ENCODE data around the gene RCN1. TPM values are rescaled to one million over a fixed set of nuclear protein-coding genes. Genes with fewer than 3 reads are reported as not detected.
"Not testable (repeated sequence)": the region's sequence is repeated elsewhere in the genome, so short reads cannot be mapped to it uniquely, and the experiment has no call there.

Gene RCN1
- total RNA-seq, 1 donor from 2014 or later: 21.2 TPM

GRCh38 chr11:32073644-32074026 is 17.2 kb upstream of the RCN1 start:
- intact Hi-C loops (cut with micrococcal nuclease): no loop called here

DNA sequence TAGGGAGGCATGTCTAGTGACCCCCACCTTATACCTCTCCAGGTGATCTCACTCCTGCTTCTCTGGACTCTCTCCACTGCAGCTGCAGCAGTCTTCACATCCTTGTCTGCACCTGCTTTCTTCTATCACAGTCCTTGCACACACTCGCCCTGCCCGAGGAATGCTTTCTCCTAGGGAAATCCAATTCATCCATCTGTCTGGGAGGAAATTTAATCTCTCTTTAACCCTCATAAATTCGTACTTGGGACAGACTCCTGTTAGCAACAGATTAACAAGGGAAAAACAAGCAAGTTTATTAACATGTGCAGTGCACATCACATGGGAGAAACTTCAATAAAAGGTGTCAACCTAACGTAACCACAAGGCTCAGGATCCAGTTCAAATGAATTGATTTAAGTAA is 11.3 kb upstream of the RCN1 start:
- intact Hi-C loops (cut with micrococcal nuclease): no loop called here

GRCh38 chr11:32080361-32080980 is 10.4 kb upstream of the RCN1 start:
- intact Hi-C loops (cut with micrococcal nuclease): no loop called here

DNA sequence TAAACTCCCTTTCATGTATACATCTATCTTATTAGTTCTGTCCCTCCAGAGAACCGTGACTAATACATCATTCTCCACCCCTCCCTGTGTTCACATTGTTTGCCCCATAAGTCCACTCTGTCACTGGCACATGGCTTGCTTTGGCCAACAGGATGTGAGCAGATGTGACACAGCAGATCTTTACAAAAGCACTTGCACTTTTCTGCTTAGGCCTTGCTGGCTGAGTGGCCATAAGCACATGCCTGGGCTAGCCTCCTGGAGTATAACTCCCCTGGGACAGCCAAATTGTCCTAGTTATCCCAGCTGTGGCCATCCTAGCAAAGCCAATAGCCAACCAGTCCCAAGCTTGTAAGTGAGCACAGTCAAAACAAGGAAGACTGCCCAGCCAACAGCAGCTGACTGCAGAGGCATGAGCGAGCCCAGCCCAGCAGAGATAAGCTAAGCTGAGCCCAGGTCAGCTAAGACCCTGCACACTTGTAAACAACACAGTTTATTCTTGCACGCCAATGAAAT is 9.7 kb upstream of the RCN1 start:
- intact Hi-C loops (cut with micrococcal nuclease): no loop called here

- intact Hi-C loops (cut with micrococcal nuclease): no loop called here
Observed at GRCh38 chr11:32081901-32082300, 9.0 kb upstream of the RCN1 start.

DNA sequence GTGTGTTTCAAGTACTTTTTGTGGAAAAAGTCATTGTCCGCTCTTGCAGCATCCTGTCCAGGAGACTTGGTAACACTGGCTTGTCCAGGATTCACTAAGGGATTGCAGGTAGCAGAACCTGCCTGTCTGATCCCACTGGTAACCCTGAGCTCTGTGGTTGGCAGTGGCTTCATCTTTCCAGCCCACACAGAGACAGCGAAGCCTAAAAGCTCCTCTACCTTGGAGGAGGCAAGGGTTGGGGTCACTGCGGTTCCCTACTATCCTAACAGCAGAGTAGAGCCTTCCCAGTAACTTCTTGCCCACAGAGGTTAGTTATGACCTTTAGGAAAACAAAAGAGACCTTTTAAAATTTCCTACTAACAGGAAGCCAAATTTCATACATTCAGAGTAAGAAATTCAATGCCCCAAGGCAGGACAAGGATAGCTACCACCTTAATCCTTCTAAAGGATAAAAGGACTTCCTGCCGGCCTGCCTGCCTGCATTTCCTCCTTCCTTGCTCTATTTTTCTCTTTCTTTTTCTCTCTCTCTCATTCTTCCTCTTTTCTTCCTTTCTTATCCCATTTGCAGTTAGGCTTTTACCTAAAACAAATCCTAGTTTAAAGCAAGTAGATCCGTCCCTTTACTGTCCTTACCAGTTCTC is 8.4 kb upstream of the RCN1 start:
- intact Hi-C loops (cut with micrococcal nuclease): no loop called here

DNA sequence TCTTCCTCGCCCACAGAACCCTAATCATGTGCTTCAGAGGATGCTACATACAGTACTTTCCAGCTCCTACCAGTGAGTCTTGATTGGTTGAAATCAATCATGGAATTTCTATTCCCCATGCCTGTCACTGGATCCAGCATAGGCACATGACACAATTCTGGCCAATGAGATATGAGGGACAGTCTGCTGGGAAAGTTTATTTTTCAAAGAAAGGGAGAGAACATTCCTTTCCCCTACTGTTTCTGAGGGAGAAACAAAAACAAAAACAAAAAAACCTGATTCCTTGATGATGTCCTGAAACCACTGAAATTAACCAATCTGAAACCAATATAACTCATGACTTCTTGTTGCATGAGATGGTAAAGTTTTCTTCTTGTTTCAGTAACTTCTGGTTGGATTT is 3.3 kb upstream of the RCN1 start:
- intact Hi-C loops (cut with micrococcal nuclease): loop anchor here (5.0 kb wide), 1 partner anchor 710 kb away; no protein-coding TSS in a partner anchor

GRCh38 chr11:32088117-32088941 is 2.5 kb upstream of the RCN1 start:
- intact Hi-C loops (cut with micrococcal nuclease): loop anchor here (5.0 kb wide), 1 partner anchor 711 kb away; no protein-coding TSS in a partner anchor

DNA sequence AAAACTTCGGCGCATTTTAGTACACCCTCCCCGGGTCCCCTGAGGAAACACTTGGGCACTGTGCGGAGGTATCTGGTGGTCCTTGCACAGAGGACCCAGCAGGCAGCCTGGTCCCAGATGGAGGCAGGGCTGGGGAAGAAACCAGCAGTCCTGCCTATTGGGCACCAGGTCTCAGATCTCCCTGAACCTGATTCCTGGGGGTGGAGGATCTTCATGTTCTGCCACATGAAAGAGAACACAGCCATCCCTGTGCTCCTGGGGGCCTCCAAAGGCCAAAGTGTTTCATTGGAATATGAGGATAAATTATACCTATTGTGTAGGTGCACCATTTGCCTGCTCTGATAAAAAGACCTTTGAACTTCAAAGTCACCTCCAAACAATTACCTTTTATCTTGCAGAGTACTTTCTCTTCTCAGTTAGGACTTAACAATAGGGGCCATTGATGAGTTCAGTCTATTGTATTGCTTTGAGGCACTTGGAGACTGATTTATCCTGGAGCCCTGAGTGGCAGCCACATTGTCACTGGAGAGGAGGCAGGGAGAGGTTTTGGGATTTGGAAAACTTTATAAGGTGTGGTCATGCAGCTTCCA is 1.8 kb downstream of the RCN1 start:
- intact Hi-C loops (cut with micrococcal nuclease): loop anchor here (5.0 to 10.0 kb wide), 3 partner anchors 585 to 1642 kb away; partner anchors contain the start of genes CD59, DEPDC7, ELP4 and IMMP1L

- intact Hi-C loops (cut with micrococcal nuclease): loop anchor here (5.0 to 10.0 kb wide), 3 partner anchors 588 to 1640 kb away; partner anchors contain the start of genes CD59, DEPDC7, ELP4 and IMMP1L
Observed at GRCh38 chr11:32094923-32095322, 4.0 kb downstream of the RCN1 start.

DNA sequence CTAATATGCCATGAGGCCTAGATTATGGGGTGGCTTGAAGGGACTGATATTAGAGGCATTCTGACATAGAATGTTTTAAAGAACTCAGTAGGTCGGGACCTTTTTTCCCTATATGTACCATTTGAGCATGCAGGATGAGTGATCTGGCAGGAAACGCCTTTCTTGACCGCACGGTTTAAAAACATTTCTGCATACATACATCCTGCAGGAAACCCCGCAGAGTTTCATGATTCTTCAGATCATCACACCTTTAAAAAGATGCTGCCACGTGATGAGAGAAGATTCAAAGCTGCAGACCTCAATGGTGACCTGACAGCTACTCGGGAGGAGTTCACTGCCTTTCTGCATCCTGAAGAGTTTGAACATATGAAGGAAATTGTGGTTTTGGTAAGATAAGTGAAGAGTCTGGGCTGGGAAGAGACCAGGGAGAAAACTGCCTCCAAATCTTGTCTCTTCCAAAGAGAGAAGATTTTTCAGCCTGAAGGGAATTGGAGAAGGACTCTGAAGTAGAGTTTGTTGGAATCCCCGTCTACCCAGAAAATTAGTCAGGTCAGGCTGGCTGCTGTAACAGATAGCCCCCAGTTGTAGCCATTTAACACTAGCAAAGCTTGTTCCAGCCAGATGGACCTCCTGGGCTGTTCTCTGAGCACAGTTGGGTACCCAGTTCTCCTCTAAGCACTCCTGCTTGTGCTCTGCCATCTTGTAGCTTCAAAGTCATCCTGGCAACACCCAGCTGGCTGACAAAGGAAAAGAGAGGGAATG is 7.4 kb downstream of the RCN1 start:
- intact Hi-C loops (cut with micrococcal nuclease): loop anchor here (10.0 kb wide), 1 partner anchor 1636 kb away; the partner anchor contains the start of gene CD59

DNA sequence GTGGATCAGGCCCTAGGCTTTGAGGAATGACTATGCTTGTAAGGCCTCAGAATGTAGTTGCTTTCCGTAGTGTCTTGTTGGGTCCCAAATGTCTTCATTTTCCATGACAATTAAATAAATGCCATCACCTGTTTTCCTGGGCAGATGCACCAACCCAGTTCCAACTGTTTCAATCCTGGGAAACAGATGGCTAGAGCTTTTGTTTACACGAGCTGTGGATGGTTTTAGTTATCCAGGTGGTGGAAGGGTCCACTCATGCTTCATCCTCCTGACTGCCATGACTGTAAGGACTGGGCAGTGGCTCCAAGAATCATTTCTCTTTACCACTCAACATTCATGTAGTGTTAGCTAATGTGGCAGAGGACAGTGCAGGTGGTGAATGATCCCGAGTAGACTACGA is 8.6 kb downstream of the RCN1 start:
- intact Hi-C loops (cut with micrococcal nuclease): loop anchor here (10.0 kb wide), 1 partner anchor 1635 kb away; the partner anchor contains the start of gene CD59

DNA sequence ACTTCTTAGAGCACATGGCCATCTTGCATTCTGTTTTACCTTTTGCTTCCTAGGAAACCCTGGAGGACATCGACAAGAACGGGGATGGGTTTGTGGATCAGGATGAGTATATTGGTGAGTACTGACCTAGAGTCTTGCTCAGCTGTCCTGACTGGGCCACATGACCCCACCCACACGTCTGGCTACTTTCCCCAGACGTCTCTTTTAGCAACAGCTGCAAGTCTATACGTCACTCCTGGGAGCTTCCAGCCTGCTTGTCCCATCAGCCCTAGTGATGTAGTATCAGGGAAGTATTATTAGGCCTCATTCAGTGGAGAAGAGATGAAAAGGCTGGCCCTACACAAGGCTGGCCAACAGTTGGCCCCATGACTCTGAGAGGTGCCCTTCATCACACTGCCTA is 9.6 kb downstream of the RCN1 start:
- intact Hi-C loops (cut with micrococcal nuclease): no loop called here

DNA sequence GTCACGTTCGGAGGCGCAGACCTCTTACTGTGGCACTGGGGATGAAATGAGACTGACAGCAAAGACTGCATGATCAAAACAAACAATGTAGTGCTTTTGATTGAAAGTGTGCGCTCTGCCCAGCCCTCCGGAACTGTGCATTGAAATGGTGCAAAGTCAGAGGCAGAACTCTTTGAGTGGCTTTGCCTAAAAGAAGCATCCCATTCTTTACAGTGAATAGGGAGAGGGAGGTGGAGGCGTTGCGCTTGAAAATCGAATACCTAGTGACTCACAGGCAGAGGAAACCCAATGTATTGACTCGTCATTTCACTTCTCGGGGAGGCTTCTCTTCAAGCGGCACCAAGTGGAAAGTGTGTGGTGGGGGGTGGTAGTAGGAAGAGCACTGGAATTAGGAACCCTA is 10.9 kb downstream of the RCN1 start:
- intact Hi-C loops (cut with micrococcal nuclease): no loop called here

GRCh38 chr11:32103121-32103719 is 12.3 kb downstream of the RCN1 start:
- intact Hi-C loops (cut with micrococcal nuclease): not testable (repeated sequence)

DNA sequence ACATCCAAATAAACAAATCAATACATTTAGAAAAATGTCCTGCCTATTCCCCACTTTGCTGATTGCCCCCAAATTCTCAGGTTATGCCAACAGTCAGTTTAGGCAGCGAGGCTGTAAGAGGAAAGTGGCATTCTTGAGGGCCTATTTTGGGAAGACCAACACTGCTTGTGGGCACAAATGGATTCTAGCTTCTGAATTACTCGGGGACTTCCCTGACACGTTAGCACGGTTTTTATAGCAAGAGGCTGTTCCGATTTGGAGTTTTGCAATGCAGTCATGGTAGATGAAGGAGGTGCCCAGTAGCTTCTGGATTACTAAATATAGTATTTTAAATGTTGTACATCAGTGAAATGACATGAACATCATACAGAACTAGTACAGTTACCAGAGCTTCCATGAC is 13.1 kb downstream of the RCN1 start:
- intact Hi-C loops (cut with micrococcal nuclease): no loop called here

DNA sequence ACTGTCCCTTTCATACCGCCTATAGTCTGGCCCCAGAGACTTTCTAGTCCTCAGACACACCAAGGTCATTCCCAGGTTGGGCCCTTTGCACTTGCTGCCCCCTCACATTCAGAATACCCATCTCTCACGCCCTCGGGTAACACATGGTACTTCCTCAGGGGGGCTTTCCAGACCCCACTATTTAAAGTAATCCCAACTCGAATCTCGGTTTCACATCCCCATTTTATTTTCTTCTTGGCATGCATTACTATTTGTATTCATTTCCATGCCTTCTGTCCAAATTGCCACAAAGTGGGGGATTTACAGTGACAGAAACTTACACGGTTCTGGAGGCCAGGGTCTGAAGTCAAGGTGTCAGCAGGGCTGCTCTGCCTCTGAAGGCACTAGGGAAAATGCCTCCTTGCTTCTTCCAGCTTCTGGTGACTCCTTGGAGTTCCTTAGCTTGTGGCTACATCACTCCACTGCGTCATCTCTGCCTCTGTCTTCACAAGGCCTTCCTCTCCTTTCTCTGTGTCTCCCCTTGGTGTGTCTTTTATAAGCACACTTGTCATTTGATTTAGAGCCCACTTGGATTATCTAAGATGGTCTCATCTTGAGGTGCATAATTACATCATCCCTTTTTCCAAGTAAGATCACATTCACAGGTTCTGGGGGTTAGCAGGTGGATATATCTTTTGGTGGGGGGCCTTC is 15.1 kb downstream of the RCN1 start:
- intact Hi-C loops (cut with micrococcal nuclease): no loop called here

- intact Hi-C loops (cut with micrococcal nuclease): no loop called here
Observed at GRCh38 chr11:32107647-32108046, 16.8 kb downstream of the RCN1 start.

DNA sequence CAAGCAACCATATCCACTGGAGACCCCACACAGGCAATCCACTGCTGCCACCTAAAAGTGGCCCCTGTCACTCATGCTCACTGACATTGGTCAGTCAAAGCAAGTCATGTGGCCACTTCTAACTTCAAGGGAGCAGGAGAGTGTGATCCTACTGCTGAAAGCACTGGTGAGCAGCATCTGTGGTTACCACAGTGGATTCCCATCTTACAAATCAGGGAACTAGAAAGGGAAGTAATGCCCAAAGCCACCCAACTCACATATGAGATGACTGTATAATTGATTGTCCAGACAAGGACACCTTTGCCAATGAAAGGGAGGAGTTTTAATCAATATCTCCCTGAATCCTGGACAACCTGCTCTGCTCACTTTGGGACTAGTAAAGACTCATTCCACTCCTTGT is 17.7 kb downstream of the RCN1 start:
- intact Hi-C loops (cut with micrococcal nuclease): no loop called here

- intact Hi-C loops (cut with micrococcal nuclease): no loop called here
Observed at GRCh38 chr11:32109138-32109537, 18.3 kb downstream of the RCN1 start.

Data from T-helper 2 cell treated with Interferon-gamma antibody and Interleukin-4, amounts not matched to agents 100 ng/mL and 5 ng/mL, for 36 hours (primary cell).